NCI-H146 treated with DMSO at 0.1 percent for 48 hours (cell line): ENCODE measurements around the gene ANK3.

Experiments
- DNase-seq: peaks from one replicate; lab custom pipeline; 2025; ENCODE audit not compliant: unreplicated experiment; lab: John Stamatoyannopoulos, UW

ANK3 gene

DNA sequence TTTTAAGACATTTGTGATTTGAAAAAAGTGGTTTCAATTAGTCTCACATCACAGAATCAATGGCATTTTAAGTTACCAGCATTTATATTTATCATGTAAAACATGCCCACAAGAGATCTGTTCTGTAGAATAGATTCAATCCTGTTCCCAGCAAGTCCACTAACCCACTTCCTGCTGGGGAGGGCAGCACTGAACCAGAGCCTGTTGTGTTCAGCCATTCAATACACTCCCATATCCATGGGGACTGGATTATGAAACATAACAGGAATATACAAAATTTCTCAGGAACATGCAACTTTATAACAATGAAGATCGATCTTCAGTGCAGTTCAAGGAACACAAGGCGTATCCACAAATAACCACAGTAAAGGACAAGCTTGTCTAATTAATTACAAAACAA, 24.4 kb upstream of the ANK3 start:
- DNase-seq = no peak

DNA sequence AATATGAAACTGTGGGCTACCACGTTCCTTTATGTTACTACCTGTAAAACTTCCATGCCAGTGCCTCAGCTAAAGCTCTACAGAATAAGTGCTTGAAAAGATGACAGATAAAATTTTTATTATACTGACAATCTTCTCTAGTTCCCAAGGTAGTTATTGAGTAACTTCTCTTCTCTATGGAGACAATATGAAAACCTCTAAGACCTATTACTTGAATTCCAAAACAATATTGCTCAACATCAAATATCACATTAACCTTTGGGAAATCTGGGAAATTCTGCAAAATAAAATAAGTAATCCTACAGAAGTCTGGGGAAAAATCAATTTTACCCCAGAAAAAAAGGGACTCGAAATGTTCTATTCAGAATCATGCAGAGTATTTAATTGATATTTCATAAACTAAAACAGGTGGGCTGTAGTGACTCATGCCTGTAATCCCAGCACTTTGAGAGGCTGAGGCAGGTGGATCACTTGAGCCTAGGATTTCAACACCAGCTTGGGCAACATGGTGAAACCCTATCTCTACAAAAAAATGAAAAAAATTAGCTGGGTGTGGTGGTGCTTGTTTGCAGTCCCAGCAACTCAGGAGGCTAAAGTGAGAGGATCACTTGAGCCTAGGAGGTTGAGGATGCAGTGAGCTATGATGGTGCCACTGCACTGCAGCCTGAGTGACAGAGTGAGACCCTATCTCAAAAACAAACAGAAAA, 23.8 kb upstream of the ANK3 start:
- no peak for DNase-seq

DNA sequence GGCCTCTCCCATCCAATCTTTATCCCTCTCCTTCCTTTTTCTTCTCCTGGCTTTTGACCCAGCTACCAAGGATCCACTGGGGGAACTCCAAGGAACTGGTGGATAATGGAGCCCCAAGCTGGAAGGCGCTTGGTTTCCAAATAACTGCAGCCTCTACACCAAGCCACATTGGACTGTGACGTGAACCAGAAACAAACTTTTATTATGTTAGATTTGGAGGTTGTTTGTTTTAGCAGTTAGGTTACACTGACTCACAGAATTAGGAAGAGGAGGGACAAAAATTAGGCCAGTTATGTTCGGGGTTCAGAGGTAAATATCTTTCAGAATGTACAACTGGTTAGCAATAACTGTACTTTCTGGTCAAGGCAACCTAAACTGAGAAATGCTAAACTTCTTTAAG, 21.3 kb upstream of the ANK3 start:
- no peak for DNase-seq

DNA sequence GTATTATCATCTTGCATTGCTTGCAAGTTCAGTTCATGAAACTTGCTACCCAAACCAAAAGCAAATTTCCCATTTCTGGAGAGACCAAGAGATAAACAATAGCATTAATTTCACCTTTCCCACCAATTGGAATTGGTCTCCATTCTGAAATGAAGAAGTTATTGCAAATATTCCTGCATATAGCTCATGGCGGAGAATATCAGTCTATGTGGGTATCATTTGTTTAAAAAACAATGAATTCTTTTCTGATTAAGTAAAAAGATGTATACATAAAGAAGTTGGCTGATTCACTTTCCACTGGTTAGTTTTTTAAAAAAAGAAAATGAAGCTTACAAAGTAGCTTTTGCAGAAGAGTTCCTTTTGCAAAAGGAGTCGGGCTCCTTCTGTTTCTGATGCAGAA, 19.5 kb upstream of the ANK3 start:
- no peak for DNase-seq

DNA sequence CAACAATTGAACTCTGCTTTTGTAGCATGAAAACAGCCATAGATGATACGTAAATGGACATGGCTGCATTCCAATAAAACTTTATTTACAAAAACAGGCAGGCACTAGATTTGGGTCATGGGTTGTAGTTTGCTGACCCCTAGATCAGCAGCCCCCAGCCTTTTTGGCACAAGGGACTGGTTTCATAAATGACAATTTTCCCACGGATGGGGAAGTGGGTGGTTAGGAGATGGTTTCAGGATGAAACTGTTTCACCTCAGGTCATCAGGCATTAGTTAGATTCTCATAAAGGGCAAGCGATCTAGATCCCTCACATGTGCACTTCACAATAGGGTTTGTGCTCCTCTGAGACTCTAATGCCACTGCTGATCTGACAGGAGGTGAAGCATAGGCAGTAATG, 16.5 kb upstream of the ANK3 start:
- no peak for DNase-seq

DNA sequence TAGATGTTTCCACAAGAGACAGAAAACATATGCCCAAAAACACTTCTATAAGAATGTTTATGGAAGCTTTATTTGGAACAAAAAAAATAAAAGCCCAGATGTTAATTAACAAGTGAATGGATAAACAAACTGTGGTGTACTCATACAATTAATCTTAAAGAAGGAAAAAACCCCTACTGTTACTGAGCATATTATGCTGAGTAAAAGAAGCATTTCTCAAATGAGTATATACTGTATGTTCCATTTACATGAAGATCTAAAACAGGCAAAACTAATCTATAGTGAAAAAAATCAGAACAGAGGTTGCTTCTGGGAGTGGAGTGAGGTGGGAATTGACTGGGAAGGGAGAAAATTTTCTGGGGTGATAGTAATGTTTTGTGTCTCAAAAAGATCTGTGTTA, 15.5 kb upstream of the ANK3 start:
- DNase-seq = no peak

DNA sequence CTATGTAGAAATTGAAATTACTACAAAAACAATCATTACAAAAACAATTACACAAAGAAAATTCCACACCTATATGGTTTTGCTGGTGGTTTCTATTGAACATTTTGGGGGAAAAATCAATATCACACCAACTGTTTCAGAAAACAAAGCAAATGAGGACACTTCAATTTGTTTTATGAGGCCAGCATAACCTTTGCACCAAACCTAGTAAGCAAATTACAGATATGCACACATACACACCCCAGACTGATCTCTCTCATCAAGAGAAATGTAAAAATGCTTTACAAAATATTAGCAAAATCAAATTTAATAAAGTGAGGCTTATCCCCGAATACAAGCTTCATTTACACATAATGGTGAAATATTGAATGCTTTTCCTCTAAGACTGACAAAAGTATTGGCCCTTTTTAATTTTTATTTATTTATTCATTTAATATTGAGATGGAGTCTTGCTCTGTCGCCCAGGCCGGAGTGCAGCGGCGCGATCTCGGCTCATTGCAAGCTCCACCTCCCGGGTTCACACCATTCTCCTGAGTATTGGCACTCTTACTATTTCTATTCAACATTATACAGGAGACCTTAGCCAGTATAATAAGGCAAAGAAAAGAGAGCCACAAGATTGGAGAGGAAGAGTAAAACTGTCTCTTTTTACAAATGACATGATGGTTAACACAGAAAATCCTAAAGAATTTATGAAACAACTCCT, 13.6 kb upstream of the ANK3 start:
- DNase-seq = no peak

DNA sequence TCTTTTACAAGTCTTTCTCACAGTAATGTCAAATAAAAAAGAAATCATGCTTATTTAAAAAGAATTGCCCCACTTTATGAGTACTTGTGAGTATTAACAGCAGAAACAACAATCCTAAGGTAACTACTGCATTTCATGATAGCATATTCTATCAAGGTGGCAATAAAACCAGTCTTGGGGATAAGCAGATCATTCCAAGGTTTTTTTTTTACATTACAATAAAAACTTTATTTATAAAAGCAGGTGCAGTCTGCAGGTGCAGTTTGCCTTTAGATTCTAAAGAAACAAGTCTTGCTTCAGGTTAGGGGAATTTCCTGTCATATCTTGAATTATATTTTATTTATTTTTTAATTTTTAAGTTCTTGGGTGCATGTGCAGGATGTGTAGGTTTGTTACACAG, 10.7 kb upstream of the ANK3 start:
- DNase-seq = no peak

DNA sequence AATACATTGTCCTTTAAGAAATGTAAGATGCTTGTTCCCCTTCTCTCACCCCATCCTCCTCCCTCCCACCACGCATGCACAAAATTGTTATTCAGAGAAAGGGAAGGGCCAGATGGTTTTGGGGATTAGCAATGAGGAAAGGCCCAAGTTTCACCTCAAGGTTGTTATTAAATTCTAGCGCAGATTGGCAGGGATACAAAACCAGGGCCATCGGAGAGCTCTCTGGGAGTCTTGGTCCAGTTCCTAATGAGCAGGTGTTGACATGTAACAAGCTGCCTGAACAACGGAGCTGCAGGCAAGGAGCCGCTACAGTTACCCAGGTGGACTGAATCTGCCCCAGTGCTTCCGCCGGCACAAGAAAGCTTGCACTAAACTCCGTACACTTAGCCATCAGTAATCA, 9.7 kb upstream of the ANK3 start:
- no peak for DNase-seq

DNA sequence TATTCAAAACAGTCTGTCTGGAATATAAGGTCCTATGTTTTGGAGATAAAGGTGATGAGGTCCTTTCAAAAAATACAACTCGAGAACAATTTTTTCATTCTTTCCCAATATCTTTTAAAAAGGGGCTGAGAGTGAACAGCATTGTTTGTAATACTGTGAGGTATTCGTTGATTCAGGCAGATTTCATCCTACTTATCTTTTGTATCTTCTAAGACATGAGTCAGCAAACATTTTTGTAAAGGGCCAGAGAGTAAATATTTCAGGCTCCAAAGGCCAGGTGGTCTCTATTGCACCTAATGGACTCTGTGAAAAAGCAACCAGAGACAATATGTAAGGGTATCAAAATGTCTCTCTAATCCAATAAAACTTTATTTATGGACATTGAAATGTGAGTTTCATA, 8.1 kb upstream of the ANK3 start:
- no peak for DNase-seq

DNA sequence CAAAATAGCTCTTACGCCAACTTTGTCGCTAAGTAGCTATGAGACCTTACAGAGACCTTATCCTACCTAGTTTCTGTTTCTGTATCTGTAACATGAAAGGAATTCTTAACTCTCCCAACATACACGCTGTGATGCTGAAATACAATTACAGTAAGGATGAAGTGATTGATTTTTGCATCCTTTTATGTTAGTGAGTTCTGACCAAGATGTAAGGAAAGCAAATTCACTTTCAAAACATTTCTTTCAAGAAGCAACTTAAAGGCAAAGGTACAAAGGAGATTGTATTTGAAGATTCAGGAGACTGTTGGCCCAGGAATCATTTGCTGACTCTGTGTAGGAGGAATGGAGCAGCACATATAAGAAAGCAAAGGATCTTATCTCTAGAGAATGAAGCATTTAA, 7.1 kb upstream of the ANK3 start:
- DNase-seq = no peak

DNA sequence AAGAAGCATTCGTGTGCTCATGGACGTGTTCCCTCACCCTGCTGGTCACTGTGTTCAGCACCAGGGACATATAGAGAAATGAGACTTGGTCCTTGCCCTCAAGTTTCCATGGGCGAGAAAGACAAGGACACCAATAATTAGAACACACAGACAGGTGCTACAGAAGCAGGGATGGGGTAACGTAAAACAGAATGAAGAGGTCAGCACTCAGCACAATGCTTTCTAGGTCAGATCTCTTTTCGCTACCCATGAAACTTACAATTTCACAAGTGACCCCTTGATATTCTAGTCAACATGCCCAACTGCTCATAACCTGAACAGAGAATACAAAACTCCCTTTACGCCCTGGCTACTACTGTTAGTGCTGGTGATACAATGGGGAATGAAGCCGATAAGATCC, 6.0 kb upstream of the ANK3 start:
- DNase-seq = no peak

DNA sequence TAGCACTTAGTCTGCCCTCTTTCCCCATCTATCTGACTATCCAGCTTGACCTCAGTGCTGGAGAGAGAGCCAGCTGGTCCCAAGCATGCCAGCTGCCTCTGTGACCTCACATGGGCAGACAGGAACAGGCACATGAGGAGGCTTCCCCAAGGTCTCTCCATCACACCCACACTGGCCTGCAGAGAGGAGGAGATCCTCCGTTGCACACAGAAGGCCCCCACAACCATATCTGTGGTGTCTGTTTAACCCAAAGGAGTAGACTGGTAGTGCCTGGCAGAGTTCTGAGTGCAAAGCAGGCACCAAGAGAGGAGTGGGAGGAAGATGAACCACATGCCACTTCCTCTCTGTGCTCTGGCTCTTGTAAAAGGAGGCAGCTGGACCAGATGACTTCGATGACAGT, 4.8 kb upstream of the ANK3 start:
- DNase-seq = no peak

DNA sequence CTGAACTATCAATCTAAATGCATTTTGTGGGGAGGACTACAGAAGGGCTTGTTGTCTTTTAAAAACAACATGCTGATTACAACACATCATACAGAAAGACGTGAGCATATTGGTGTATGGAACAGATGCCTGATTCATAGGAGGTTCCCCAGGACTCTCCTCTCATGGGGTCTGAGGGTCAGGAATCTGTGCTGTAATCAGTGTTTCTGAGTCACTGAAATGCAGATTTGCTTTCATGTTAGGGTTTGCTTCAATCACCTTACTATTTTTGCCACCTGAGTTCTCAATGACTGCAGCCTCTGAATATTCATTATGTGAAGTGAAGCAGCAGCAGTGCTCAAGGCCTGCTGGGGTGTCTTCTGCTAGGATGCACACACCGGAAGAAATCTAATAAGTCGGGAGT, 550 bp upstream of the ANK3 start:
- no peak for DNase-seq

DNA sequence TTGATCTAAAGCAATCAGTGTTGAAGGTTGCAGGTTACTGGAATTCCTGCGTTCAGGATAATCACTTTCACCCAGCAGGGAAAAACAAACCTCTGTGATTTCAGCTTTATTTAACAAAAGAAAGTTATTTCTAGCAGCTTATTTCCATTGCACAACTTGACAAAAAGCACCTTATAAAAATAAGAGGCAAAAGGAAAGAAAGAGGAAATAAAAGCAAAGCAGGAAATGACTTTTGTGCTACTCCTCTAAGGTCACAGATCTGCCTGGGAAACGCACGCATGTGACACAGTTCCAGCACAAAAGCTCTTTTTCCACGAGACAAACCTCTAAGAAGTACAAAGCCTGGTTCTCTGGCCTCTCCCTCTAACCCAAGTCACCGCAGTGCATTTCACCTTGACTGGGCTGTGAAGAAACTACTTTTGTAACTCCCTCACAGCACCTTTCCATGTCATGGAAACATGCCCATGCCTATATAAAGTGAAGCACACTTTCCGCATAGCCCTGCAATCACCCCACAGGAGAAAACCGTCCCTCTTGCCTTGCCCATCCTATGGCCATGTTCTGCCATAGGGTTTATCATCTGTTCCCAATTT, 870 bp downstream of the ANK3 start:
- DNase-seq = no peak

DNA sequence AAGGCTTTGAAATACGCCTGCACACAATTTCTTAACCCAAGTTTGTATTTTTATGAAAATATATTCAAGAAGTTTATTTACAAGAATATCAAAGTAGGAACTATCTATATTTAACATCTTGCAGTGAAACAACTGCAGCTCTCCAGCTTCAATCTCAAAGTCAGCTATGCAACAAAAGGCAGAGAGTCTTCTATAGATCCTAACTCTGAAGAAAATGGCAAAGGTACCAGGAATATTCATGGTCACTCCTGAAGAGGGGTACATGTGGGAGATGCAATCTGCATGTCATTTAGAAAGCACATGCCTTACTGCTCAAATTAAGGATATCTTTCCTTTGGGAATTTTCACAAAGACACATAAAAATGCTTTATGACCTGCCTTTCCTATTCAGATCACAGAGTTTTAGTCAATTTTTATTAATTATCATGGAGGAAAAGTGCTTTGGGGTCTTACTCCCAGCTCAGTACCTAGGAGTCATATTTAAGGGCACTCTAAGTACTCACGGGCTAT, 1.5 kb downstream of the ANK3 start:
- DNase-seq = no peak

DNA sequence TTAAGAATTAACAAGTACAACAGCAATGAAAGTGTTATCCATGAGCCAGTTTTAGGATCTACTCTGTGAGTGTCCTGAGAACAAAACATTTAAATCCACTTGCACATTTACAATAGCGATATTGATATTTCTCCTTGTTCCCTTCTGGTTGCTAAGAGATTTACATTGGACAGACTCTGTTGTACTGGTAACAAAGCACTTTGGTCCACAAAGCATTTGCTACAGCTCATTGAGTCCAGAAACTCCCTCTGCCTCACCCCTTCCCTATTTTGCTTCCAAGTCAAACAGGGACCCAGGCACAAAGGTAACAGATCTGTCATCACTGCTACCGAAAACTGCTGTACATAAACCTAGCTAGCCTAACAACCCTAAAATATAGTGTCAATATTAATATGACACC, 2.1 kb downstream of the ANK3 start:
- DNase-seq = peak; percentile 53

DNA sequence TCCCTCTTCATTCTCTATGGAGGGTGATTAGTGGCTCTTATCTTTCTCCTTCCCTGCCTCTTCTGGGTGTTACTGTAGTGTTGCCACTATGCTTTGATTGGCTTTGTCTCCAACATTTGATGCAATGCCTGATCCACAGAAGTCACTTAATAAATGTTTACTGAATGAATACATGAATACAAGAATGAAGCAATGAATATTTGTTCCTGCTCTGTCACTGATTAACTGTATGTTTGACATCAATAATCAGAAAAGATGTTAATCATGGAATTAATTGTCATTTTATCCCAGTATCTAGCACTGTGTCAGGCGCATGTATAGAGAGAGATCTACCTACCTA, 4.3 kb downstream of the ANK3 start:
- no peak for DNase-seq

DNA sequence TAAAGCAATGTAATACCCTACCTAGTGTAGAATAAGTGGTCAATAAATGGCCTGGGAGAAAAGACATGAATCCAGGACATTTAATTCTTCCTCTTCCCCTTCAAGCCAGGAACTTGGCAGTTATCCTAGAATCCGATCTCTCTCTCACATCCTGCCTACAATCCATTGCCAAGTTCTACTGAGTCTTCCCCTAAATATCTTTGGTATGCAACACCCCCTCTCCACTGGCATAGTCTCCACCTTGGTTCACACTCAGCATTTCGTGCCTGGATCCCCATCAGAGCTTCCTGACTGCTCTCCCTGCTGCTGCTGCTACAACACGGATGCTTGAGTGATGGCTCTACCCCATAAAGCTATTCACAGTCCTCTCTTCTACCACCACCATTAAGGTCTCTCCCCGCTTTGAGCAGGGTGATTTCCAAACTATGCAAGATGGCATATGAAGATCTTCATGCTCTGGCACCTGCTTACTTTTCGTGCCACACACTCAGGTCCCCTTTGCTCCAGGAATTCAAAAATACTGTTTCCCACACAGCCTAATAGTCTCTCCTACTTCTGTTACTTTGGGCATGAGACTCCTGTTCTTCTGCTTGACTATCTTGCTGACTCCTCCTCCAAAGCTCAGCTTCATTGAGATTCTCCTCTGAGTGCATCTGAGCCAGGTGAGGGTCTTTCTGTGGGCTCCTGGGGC, 4.8 kb downstream of the ANK3 start:
- no peak for DNase-seq

DNA sequence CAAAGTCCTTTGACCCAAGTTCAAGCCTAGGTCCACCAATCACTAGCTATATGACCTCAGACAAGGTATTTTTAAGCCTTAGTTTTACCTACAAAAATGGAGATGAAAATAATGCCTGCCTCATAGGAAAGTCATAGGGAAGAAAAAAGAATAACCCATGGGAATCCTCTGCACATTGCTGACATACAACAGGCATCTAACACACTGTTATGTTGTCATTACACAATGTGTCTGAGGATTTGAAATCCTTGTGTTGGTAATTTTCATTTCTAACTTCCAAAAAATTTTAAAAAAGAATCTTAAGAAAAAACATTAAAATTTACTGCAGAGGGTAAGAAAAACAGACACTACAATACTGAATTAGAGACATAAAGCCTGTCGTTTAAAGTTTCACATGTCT, 5.7 kb downstream of the ANK3 start:
- DNase-seq = no peak

DNA sequence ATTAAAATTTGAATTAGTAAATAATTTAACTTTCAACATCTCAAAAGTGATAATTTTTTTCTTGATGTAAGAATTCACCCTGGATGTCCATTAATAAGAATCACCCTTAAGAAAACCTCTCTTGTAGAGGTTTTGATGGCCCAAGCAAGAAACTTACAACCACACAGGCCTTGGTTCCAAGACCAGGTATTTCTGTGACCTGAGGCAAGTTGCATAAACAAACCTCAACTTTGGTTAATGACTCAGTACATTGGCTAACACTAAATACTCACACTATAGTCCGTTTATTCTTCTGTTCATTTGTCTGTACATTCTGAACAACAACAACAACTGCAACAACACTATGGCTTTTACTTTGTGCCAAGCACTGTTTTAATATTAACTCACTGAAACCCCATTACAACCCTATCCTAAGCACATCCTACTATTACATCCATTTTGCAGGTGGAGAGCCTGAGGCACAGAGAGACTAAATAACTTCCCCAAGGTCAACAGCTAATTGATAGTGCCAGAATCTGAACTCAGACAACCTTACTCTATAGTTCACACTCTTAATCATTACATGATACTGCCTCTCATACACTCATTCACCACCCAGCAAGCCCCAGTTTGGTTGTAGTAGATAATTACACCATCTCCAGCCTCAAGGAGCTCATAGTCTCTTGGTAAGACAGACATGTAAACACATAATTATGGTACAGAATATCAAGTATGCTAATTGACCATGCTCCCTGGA, 6.6 kb downstream of the ANK3 start:
- no peak for DNase-seq
